WTC11 (cell line): ENCODE data around the gene LRRC74B. TPM values are rescaled to one million over a fixed set of nuclear protein-coding genes. Genes with fewer than 3 reads are reported as not detected.

Source experiments
- ATAC-seq: fragments of 200-7000 bp; cut with Tn5 transposase; 2 replicates; pipeline ENCODE4 v1.10.0; 2021; ENCODE audit warnings: mild to moderate bottlenecking, moderate library complexity
- CTCF ChIA-PET: fragments of 300-600 bp; sonication (Branson Sonifier 250); formaldehyde crosslinking; loops from one replicate; lab custom pipeline; 2021; ENCODE audit warnings: antibody characterized with exemption; lab: Charles Lee
- POLR2A ChIA-PET: fragments of 350-600 bp; sonication (Branson Sonifier 250); formaldehyde crosslinking; loops from one replicate; lab custom pipeline; 2021; ENCODE audit warnings: antibody characterized with exemption; lab: Charles Lee
- DNase-seq: peaks from one replicate; pipeline ENCODE4 v3.0.0; 2021; ENCODE audit warnings: low spot score
- H3K27ac Mint-ChIP-seq: 2 replicates; pipeline ENCODE4 v1.8.0; 2021; ENCODE audit warnings: mixed read lengths
- H3K27me3 Mint-ChIP-seq: 2 replicates; pipeline ENCODE4 v1.8.0; 2021; ENCODE audit warnings: low read depth, mild to moderate bottlenecking, moderate library complexity, mixed read lengths
- H3K36me3 Mint-ChIP-seq: 2 replicates; pipeline ENCODE4 v1.8.0; 2021; ENCODE audit warnings: mixed read lengths
- H3K4me1 Mint-ChIP-seq: 2 replicates; pipeline ENCODE4 v1.8.0; 2022; ENCODE audit warnings: mixed read lengths
- H3K4me3 Mint-ChIP-seq: 2 replicates; pipeline ENCODE4 v1.8.0; 2021; ENCODE audit warnings: mild to moderate bottlenecking, moderate library complexity, mixed read lengths
- H3K9me3 Mint-ChIP-seq: 2 replicates; pipeline ENCODE4 v1.8.0; 2021; ENCODE audit warnings: mixed read lengths
- AR ChIP-seq: fragments of 250-450 bp; sonication (Bioruptor Pico); IDR thresholded peaks from 2 replicates; pipeline ENCODE4 v1.9.0; 2021; ENCODE audit warnings: mild to moderate bottlenecking
- ATF3 ChIP-seq: sonication (generic); formaldehyde crosslinking; conservative IDR thresholded peaks from 2 replicates; pipeline ENCODE4 v1.8.1; 2022; ENCODE audit warnings: mild to moderate bottlenecking, missing genetic modification reagents
- CBFB ChIP-seq: sonication (generic); formaldehyde crosslinking; IDR thresholded peaks from 2 replicates; pipeline ENCODE4 v1.8.1; 2022; ENCODE audit warnings: mild to moderate bottlenecking, low read depth, missing genetic modification reagents
- E2F1 ChIP-seq: sonication (generic); formaldehyde crosslinking; IDR thresholded peaks from 2 replicates; pipeline ENCODE4 v1.8.0; 2022; ENCODE audit warnings: mild to moderate bottlenecking, missing genetic modification reagents
- FOXJ3 ChIP-seq: sonication (generic); formaldehyde crosslinking; IDR thresholded peaks from 2 replicates; pipeline ENCODE4 v1.9.0; 2021; ENCODE audit warnings: missing genetic modification reagents, mild to moderate bottlenecking, borderline replicate concordance
- FOXK1 ChIP-seq: sonication (generic); formaldehyde crosslinking; IDR thresholded peaks from 2 replicates; pipeline ENCODE4 v1.8.0; 2022; ENCODE audit warnings: mild to moderate bottlenecking, moderate library complexity, missing genetic modification reagents
- HMGXB4 ChIP-seq: sonication (generic); formaldehyde crosslinking; IDR thresholded peaks from 2 replicates; pipeline ENCODE4 v1.8.1; 2023; ENCODE audit warnings: mild to moderate bottlenecking, moderate library complexity, missing genetic modification reagents
- JAZF1 ChIP-seq: fragments of 250-450 bp; sonication (Bioruptor Pico); IDR thresholded peaks from 2 replicates; pipeline ENCODE4 v1.9.0; 2021; ENCODE audit warnings: moderate library complexity, mild to moderate bottlenecking, inconsistent platforms
- MXD4 ChIP-seq: fragments of 250-450 bp; sonication (Bioruptor Pico); IDR thresholded peaks from 2 replicates; pipeline ENCODE4 v1.8.0; 2021; ENCODE audit warnings: mild to moderate bottlenecking, moderate library complexity, borderline replicate concordance
- NR2C2 ChIP-seq: sonication (generic); formaldehyde crosslinking; IDR thresholded peaks from 2 replicates; pipeline ENCODE4 v1.8.0; 2022; ENCODE audit warnings: mild to moderate bottlenecking, missing genetic modification reagents
- OVOL2 ChIP-seq: fragments of 250-450 bp; sonication (Bioruptor Pico); IDR thresholded peaks from 2 replicates; pipeline ENCODE4 v1.9.0; 2021; ENCODE audit warnings: mild to moderate bottlenecking, borderline replicate concordance
- PRRX2 ChIP-seq: fragments of 250-450 bp; sonication (Bioruptor Pico); IDR thresholded peaks from 2 replicates; pipeline ENCODE4 v1.8.0; 2021; ENCODE audit warnings: mild to moderate bottlenecking
- SMAD3 ChIP-seq: sonication (generic); formaldehyde crosslinking; IDR thresholded peaks from 2 replicates; pipeline ENCODE4 v1.8.0; 2022; ENCODE audit warnings: missing genetic modification reagents, mild to moderate bottlenecking, borderline replicate concordance
- SOX15 ChIP-seq: fragments of 250-450 bp; sonication (Bioruptor Pico); IDR thresholded peaks from 2 replicates; pipeline ENCODE4 v1.9.0; 2021; ENCODE audit warnings: mild to moderate bottlenecking
- TP53 ChIP-seq: sonication (generic); formaldehyde crosslinking; IDR thresholded peaks from 2 replicates; pipeline ENCODE4 v1.8.1; 2023; ENCODE audit warnings: mild to moderate bottlenecking, missing genetic modification reagents
- USF1 ChIP-seq: sonication (generic); formaldehyde crosslinking; IDR thresholded peaks from 2 replicates; pipeline ENCODE4 v1.8.0; 2022; ENCODE audit warnings: mild to moderate bottlenecking, missing genetic modification reagents
- ZMAT4 ChIP-seq: fragments of 250-450 bp; sonication (Bioruptor Pico); IDR thresholded peaks from 2 replicates; pipeline ENCODE4 v1.9.0; 2021; ENCODE audit warnings: mild to moderate bottlenecking
- ZNF281 ChIP-seq: sonication (generic); formaldehyde crosslinking; IDR thresholded peaks from 2 replicates; pipeline ENCODE4 v1.8.0; 2023; ENCODE audit warnings: mild to moderate bottlenecking, missing genetic modification reagents
- ZNF512 ChIP-seq: sonication (generic); formaldehyde crosslinking; IDR thresholded peaks from 2 replicates; pipeline ENCODE4 v1.8.1; 2022; ENCODE audit warnings: missing genetic modification reagents, borderline replicate concordance
- ZNF671 ChIP-seq: fragments of 250-450 bp; sonication (Bioruptor Pico); IDR thresholded peaks from 2 replicates; pipeline ENCODE4 v1.8.0; 2021; ENCODE audit warnings: mild to moderate bottlenecking
- total RNA-seq: library from RNA; stranded (reverse); gene quantifications from 3 replicates; pipeline ENCODE4 v1.2.3, GENCODE V29; 2021

Gene LRRC74B
- total RNA-seq, 1 experiment from 2014 or later, result not detected

- CTCF ChIA-PET, result interaction anchor here (1.0 to 2.0 kb wide), 2 partner anchors 30 to 52 kb away, joined by 3 to 7 read pairs; no protein-coding TSS in a partner anchor
- H3K4me1 Mint-ChIP-seq, result no peaks in the 10 kb centered on the region
- no peaks in the 10 kb centered on the region for H3K27me3 Mint-ChIP-seq
- peaks cover 18% of the 10 kb centered on the region for H3K9me3 Mint-ChIP-seq
- ATAC-seq (no peak), DNase-seq (no peak)
- TF ChIP-seq ZNF671 (no peak), PRRX2 (CRISPR knock-in tag) (no peak), ZNF512 (CRISPR knock-in tag) (no peak), USF1 (CRISPR knock-in tag) (no peak), OVOL2 (CRISPR knock-in tag) (no peak), SMAD3 (CRISPR knock-in tag) (no peak), AR (CRISPR knock-in tag) (no peak), FOXJ3 (CRISPR knock-in tag) (no peak), CBFB (CRISPR knock-in tag) (no peak), TP53 (no peak), ATF3 (CRISPR knock-in tag) (no peak), NR2C2 (no peak), FOXK1 (CRISPR knock-in tag) (no peak), SOX15 (CRISPR knock-in tag) (no peak)
- H3K27ac Mint-ChIP-seq, result no peak overlapping the region
- no peak overlapping the region for H3K4me3 Mint-ChIP-seq
- H3K36me3 Mint-ChIP-seq, result no peaks in the 10 kb centered on the region
- POLR2A ChIA-PET, result no interaction called here
Observed at GRCh38 chr22:21073023-21073422, 27.3 kb downstream of the LRRC74B start.

- peaks cover 18% of the 10 kb centered on the region for H3K9me3 Mint-ChIP-seq
- POLR2A ChIA-PET, result no interaction called here
- no peaks in the 10 kb centered on the region for H3K4me1 Mint-ChIP-seq
- no peak for ATAC-seq
- H3K27ac Mint-ChIP-seq, result no peak overlapping the region
- H3K4me3 Mint-ChIP-seq, result no peak overlapping the region
- CTCF ChIA-PET, result interaction anchor here (0.9 to 2.0 kb wide), 2 partner anchors 30 to 52 kb away, joined by 3 to 7 read pairs; no protein-coding TSS in a partner anchor
- H3K36me3 Mint-ChIP-seq, result no peaks in the 10 kb centered on the region
- DNase-seq, result no peak
- no peaks in the 10 kb centered on the region for H3K27me3 Mint-ChIP-seq
- TF ChIP-seq E2F1 (no peak), ZNF281 (no peak), HMGXB4 (no peak), ZMAT4 (CRISPR knock-in tag) (no peak), JAZF1 (no peak), AR (CRISPR knock-in tag) (no peak), MXD4 (CRISPR knock-in tag) (no peak)
Observed at GRCh38 chr22:21073482-21073881, 27.7 kb downstream of the LRRC74B start.
